Measurements from ENCODE around the gene AP2A2. TPM values are rescaled to one million over a fixed set of nuclear protein-coding genes. Genes with fewer than 3 reads are reported as not detected.

Gene AP2A2
- total RNA-seq, 1 experiment from 2014 or later: 62.0 TPM

DNA sequence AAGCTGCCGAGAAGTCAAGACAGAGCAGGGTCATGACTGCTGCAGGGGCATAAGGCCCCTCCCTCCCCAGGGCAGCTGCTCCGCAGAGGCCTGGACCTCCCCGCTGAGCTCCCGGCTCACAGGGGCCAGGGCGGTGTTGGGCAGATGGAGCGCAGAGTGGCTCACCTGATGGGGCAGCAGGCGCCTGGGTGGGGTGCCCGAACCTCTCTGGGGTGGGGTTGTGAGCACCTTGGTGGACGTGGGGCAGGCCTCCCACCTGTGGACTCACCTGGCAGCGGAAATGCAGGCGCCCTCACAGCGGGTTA, 87.9 kb downstream of the AP2A2 start:
- POLR2A ChIA-PET (ENCODE audit: low non-redundant PET): no interaction called here
- no peaks in the 10 kb centered on the region for H3K4me1 ChIP-seq (ENCODE audit: insufficient read depth, low read length, poor library complexity, severe bottlenecking)
- CTCF ChIA-PET: no interaction called here
- no peak overlapping the region for H3K27ac ChIP-seq (ENCODE audit: low read depth, low read length, poor library complexity, severe bottlenecking)
- no peaks in the 10 kb centered on the region for H3K27me3 ChIP-seq (replicated peaks; ENCODE audit: insufficient read depth, low read depth, low read length, poor library complexity)
- no peaks in the 10 kb centered on the region for H3K9me3 ChIP-seq (ENCODE audit: low read depth, low read length, poor library complexity, severe bottlenecking)
- no peak for TF ChIP-seq EZH2 (IDR thresholded peaks at IDR 0.05; ENCODE audit: borderline replicate concordance, low read depth, low read length, poor library complexity, severe bottlenecking)
- TF ChIP-seq, protein P1, sequence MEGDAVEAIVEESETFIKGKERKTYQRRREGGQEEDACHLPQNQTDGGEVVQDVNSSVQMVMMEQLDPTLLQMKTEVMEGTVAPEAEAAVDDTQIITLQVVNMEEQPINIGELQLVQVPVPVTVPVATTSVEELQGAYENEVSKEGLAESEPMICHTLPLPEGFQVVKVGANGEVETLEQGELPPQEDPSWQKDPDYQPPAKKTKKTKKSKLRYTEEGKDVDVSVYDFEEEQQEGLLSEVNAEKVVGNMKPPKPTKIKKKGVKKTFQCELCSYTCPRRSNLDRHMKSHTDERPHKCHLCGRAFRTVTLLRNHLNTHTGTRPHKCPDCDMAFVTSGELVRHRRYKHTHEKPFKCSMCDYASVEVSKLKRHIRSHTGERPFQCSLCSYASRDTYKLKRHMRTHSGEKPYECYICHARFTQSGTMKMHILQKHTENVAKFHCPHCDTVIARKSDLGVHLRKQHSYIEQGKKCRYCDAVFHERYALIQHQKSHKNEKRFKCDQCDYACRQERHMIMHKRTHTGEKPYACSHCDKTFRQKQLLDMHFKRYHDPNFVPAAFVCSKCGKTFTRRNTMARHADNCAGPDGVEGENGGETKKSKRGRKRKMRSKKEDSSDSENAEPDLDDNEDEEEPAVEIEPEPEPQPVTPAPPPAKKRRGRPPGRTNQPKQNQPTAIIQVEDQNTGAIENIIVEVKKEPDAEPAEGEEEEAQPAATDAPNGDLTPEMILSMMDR (conservative IDR thresholded peaks at IDR 0.05; ENCODE audit: low read depth, low read length): no peak
- intact Hi-C loops (cut with micrococcal nuclease; ENCODE audit: unreplicated experiment): no loop called here
- DNase-seq (ENCODE audit: low spot score): no peak
- H3K36me3 ChIP-seq (ENCODE audit: insufficient read depth, low read length, poor library complexity, severe bottlenecking): peaks cover 12% of the 10 kb centered on the region
- H3K4me3 ChIP-seq (ENCODE audit: low read depth, low read length, poor library complexity, severe bottlenecking): no peak overlapping the region
- BruUV-seq (replicated peaks): no TSS peak

DNA sequence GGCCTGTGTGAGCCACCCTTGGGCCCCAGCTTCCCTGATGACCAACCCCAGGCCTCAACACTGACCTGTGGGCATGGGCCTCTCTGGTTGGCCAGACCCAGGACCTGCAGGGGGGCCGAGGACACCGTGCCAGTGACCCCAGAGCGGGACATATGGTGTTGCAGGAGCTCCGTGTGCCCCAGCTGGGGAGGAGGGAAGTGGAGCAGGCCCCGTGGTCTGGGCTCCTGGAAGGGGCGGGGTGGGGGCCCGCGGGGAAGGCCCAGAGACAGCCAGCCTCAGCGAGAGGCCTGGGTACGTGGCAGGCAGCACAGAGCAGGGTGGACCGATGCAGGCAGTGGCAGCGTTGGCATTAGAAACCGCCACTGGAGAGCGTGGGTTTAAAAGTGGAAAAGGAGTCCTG, 88.6 kb downstream of the AP2A2 start:
- H3K9me3 ChIP-seq (ENCODE audit: low read depth, low read length, poor library complexity, severe bottlenecking): no peaks in the 10 kb centered on the region
- no peak for DNase-seq (ENCODE audit: low spot score)
- ChIA-PET POLR2A (ENCODE audit: low non-redundant PET) (no interaction called here), CTCF (no interaction called here)
- BruUV-seq (replicated peaks): no TSS peak
- no peaks in the 10 kb centered on the region for H3K27me3 ChIP-seq (replicated peaks; ENCODE audit: insufficient read depth, low read depth, low read length, poor library complexity)
- no peak overlapping the region for H3K4me3 ChIP-seq (ENCODE audit: low read depth, low read length, poor library complexity, severe bottlenecking)
- no peak for TF ChIP-seq EZH2 (IDR thresholded peaks at IDR 0.05; ENCODE audit: borderline replicate concordance, low read depth, low read length, poor library complexity, severe bottlenecking)
- TF ChIP-seq, protein P1 (conservative IDR thresholded peaks at IDR 0.05; ENCODE audit: low read depth, low read length): no peak
- H3K36me3 ChIP-seq (ENCODE audit: insufficient read depth, low read length, poor library complexity, severe bottlenecking): peaks cover 6% of the 10 kb centered on the region
- no peaks in the 10 kb centered on the region for H3K4me1 ChIP-seq (ENCODE audit: insufficient read depth, low read length, poor library complexity, severe bottlenecking)
- no peak overlapping the region for H3K27ac ChIP-seq (ENCODE audit: low read depth, low read length, poor library complexity, severe bottlenecking)
- intact Hi-C loops (cut with micrococcal nuclease; ENCODE audit: unreplicated experiment): no loop called here

DNA sequence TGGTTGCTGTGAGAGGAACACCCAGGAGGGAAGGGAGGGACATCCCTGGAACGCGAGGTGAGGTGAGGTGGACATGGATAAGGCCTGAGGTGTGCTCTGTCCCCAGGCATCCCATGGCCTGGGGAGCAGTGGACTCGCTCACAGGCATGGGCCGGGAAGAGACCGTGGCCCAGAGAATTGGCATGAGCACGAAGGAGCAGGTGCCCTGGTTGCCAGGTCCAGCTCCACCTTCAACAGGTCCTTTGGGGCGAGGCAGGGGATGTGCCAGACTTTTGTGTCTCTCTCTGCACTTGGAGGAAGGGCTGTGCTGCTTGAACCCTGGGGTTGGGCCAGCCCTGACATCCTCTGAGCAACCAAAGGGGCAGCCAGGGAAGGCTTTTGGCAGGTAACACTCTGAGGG, 89.4 kb downstream of the AP2A2 start:
- ChIA-PET POLR2A (ENCODE audit: low non-redundant PET) (no interaction called here), CTCF (no interaction called here)
- H3K4me1 ChIP-seq (ENCODE audit: insufficient read depth, low read length, poor library complexity, severe bottlenecking): no peaks in the 10 kb centered on the region
- H3K27me3 ChIP-seq (replicated peaks; ENCODE audit: insufficient read depth, low read depth, low read length, poor library complexity): no peaks in the 10 kb centered on the region
- TF ChIP-seq, protein P1 (conservative IDR thresholded peaks at IDR 0.05; ENCODE audit: low read depth, low read length): no peak
- no peak for TF ChIP-seq EZH2 (IDR thresholded peaks at IDR 0.05; ENCODE audit: borderline replicate concordance, low read depth, low read length, poor library complexity, severe bottlenecking)
- no peak overlapping the region for H3K4me3 ChIP-seq (ENCODE audit: low read depth, low read length, poor library complexity, severe bottlenecking)
- no TSS peak for BruUV-seq (replicated peaks)
- intact Hi-C loops (cut with micrococcal nuclease; ENCODE audit: unreplicated experiment): no loop called here
- DNase-seq (ENCODE audit: low spot score): no peak
- peaks cover 2% of the 10 kb centered on the region for H3K36me3 ChIP-seq (ENCODE audit: insufficient read depth, low read length, poor library complexity, severe bottlenecking)
- no peak overlapping the region for H3K27ac ChIP-seq (ENCODE audit: low read depth, low read length, poor library complexity, severe bottlenecking)
- H3K9me3 ChIP-seq (ENCODE audit: low read depth, low read length, poor library complexity, severe bottlenecking): no peaks in the 10 kb centered on the region
